Activated CD8-positive, alpha-beta memory T cell treated with anti-CD3 and anti-CD28 coated beads for 48 hours (primary cell): Measurements from ENCODE around the gene NOD1.

ENCODE experiments used
- DNase-seq, 3 experiments: peaks; one replicate each; pipeline ENCODE4 v3.0.0-alpha.2; 2020; ENCODE audit warnings: low read depth in 2 of 3, low spot score in 2 of 3

NOD1 gene

DNA sequence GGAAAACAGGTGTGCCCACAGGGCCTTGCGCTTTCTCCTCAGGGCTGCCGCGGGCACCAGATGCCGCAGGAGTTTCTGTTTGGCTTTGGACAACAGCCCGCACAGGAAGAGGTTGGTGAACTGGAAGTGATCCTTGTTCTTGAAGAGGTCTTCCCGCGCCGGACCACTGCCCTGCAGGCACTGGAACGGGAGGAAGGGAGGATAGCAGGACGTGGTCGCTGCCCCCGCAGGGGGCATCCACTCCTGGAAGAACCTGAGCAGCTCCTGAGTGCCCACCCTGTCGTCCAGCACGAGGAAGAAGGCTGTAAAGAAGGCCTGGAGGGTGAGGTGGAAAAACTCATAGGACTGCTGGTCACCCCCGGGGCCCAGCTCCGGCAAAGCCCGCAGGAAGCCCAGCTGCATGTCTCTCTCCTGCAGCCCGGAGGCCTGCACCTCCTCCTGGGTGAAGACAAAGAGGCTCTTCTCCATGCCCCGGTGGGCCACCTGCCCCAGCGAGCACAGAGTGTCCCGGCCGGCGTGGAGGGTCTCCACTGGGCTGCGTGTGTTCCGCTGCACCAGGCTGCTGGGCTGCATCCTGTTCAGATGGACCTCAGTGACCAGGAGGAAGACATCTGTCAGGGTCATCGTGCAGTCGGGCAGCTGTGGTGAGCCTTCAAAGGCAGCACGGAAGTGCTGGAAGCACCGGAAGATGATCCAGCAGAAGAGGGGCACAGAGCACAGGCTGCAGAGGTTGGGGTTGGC lies 26.9 kb downstream of the NOD1 start:
- no peak for DNase-seq

DNA sequence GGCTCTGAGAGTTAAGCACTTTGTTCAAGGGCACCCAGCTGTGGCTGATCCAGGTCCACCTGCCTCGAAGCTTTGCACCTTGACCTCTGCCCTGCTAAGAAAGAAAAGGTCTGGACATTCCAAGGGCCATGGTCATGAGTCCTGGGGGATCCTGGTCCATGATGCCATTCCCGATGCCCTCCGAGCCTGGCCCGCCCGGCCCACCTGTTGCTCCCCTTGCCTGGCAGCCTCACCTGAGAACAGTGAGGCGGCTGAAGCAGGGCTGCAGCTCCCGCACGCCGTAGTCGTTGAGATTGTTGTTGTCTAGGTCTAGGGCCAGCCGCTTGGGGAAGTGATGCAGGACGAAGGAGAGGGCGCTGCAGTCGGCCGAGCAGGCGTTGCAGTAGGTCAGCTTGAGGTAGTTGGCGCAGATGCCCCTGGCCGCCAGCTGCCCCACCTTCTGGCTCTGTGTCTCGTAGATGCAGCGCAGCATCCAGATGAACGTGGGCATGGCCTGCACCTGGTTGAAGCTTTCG lies 27.5 kb downstream of the NOD1 start:
- DNase-seq, result no peak

DNA sequence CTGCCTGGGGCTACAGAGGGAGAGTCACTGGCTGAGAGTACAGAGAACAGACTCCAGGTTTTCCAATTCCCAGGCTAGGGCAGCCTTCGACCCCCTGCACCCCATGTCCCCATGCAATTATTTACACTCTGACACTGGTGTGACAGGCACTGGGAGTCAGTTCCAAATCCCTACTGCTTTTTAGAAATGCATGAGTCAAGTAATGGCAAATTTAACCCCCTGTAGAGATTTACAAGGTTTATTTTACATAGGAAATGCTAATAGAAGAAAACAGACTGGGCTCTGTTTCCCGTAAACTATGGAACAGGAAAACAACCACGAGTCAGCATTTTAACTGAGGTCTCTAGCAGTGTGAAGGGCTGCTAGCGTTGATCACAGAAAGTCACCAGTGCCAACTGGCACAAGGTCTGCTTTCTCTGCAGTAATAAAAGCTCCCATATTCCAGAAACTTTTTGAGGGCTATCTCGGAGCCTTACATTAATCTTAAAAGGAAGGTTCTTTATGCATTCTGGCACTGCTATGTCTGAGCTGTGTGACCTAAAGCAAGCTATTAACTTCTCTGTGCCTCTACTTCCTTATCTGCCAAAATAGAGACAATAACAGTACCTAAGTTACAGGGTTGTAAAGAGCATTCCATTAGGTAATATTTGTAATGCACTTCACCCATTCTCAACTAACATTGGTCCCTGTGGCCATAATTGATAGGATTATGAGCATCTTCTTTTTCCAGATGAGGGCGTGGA lies 28.2 kb downstream of the NOD1 start:
- no peak for DNase-seq

DNA sequence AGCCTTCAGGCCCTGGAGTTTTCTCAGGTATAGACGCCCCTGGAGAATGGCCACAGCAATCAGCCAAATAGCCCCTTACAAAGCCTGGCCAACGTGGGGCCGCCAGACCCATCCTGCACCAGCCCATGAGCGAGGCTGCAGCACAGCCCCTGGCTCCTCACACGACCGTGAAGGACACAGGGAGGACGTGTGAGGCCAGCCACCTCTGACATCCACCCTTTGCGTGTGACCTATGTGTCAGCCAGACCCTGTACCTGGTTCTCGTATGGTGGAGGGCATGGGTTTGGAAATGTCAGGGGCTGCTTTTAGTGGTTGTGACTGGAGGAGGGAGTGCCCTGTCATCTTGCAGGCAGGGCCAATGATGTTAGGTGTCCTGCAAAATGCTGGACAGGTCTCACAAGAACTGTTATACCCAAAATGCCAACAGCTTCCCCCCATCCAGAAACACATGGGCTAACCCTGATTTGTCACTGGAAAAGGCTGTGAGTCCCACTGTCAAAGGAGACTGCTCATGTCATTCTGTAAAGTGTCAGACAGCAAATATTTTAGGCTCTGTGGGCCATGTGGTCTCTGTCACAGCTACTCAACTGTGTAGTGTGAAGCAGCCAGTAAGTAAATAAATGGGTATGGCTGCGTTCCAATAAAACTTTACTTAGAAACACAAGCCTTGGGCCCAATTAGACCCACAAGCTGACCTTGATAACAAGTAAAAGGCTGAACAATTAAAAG lies 30.0 kb downstream of the NOD1 start:
- DNase-seq, result no peak

DNA sequence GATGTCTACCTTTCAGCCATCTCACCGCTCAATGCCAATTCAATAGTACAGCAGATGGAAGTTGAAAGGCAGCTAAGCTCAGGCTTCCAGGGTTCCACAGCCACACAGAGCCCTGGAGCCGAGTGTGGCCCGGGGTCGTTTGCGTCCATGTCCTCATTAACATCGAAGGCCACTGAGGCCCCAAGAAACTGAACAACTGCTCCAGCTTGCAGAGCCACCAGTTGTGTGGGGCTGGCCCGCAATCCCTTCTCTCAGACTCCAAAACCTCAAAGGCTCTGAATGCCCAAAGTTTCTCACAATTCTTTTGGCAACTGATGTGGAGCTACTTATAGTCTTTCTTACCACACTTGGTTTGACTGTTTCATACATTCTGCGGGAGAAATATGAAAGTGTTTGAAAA lies 31.1 kb downstream of the NOD1 start:
- DNase-seq, result no peak

DNA sequence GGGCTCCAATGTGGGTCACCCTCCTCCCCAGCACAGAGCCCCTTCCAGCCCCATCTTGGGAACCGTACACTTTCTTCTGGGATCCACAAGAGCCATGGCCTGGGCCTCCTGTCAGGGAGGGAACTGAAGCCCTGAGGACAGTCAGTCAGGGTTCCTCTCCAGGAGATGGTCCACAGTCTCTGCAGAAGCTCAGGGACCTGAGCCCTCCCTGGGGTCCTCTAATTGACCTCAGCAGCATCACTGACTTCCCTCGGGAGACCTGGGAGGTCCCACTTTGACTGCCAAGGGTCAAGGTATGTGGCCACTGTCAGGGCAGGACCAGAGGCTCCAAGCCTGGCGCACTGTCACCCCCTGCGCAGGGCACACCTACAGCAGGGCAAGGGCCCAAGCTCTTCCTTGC lies 32.3 kb downstream of the NOD1 start:
- no peak for DNase-seq

DNA sequence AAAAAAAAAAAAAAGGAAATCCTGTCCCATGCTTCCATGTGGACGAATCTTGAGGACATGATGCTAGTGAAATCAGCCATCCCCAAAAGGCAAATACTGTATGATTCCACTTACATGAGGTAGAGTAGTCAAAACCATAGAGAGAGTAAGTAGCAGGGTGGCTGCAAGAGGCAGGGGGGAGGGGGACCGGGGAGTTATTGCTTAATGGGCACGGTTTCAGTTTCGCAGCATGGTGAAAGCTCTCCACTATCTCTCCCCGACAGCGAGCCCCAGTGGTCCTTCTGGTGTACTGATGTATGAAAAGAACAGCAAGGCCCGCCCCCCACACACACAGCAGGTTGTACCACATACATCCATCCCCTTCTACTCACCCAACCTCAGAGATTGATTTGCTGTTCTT lies 32.8 kb downstream of the NOD1 start:
- DNase-seq, result peak; percentile 7 to 38 (median 34)

DNA sequence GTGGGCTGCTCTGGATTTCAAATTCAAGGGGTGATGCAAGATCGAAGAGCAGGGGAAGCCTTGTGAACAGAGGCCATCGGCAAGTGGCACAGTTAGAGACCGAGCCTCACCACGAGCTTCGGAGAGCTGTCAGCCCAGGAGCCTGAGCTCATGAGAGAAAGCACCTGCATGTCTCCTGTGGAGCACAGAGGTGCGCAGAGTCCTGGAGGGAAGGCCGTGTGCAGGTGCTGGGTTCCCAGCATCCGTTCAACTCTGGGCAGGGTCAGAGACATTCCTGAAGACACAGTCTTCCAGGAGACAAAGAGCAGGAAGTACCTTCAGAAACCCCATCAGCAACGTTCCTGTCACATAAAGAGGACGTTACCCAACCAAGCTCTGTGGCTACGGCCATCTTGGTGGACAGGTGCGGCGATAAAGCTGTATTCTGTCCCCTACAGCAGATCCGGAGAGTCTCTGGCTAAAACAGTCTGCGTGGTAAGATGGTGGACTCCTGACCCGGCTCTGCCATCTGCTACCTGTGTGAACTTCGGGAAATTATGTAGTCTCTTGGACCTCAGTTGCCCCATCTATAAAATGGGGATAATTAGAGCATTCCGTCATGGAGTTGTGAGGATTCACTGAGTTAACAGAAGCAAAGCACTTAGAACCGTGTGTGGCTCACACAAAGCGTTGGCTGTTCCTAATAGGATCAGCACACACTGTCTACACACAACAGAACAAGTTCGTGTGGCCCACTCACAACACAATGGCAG lies 40.6 kb downstream of the NOD1 start:
- no peak for DNase-seq

DNA sequence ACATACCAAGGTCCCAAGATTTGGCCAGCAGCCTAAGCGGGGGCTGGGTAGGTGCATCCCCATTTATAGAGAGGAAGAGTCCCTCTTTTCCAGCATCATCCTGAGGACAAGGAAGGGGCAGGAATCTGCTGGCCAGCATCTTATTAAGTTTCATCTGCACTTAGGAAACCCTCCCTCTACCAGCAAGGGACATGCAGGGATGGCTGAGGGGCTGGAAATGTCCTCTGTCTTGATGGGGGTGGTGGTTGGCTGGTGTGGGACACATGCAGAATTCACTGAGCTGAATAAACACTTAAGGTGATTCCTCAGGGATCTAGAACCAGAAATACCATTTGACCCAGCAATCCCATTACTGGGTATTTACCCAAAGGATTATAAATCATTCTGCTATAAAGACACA lies 42.1 kb downstream of the NOD1 start:
- DNase-seq, result no peak

DNA sequence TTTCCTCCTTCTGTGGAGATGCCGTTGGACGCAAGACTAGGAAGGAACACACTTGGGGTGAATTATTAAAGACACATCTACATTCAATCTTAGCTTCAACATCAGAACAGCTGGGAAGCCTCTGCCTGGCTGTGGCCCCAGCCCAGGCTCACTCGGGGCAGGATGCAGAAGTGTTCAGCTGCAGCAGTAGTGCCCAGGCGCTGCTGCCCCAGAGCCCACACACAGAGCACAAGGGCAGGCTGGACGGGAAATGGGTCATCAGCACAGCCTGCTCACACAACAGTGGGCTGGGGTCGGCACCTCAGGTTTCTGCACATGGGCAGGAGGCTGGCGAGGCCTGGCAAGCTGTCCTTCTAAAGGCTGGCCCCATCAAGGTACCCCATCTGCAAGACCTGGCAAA lies 42.5 kb downstream of the NOD1 start:
- DNase-seq, result no peak

DNA sequence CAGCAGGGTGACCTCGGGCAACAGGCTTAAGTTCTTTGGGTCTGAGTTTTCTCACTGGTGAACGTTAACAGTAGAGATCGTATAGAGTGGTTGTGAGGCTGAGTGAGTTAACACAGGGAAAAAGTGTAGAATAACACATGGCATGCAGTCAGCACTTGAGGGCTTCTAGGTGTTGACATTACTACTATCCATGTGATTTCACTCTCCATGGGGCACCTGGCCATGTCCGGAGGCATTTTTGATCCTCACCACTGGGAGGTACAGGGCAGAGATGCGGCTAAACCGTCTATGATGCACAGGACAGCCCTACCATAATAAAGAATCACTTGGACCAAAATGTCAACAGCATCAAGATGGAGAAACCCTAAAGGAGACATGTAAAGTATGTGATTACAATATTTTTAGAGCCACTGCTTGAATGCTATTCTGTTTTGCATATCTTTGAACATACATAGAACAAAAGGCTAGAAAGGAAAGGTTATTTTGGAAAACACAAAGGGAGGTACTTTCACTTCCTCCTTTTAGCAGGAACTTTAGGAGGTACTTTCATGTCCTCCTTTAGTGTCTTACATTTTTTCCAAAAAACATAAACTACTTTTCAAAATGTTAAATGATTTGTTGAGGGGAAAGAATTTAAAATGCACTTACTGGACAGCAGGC lies 44.3 kb downstream of the NOD1 start:
- DNase-seq, result no peak

DNA sequence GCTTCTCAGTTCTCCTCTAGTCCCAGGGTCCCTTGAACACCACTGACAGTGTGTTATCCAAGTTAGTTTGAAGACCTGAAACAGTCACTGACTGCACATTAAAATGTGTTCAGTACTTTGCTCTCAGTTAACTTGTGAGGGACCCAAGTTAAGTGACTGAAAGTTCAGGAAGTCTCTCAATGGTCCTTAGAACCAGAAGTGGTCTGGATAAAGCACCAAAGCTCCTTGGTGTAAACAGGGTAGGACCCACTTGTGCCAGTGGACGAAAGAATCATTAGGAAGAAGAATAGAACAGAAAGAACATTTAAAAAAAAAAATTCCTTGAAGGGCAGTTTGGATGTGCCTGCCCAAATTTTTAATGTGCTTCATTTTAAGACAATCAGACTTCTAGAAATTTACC lies 45.1 kb downstream of the NOD1 start:
- DNase-seq, result no peak

DNA sequence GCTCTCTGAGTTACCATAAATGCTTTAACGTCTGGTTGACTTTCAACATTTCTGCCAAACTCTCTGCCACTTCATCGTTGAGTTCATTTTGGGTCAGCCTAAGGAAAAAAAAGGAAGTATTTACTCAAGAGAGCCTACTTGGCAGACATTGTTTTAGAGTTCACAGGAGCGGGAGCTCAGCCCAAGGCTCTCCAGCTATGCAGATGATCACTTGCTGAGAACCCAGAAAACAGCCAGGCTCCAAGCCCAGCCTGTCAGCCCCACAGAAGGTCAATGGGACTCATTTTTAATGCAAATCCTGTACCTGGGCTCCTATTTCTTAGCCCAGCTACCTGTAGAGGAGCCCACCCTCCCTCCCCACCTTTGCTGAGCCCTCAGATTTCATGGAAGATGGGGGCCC lies 45.5 kb downstream of the NOD1 start:
- no peak for DNase-seq

DNA sequence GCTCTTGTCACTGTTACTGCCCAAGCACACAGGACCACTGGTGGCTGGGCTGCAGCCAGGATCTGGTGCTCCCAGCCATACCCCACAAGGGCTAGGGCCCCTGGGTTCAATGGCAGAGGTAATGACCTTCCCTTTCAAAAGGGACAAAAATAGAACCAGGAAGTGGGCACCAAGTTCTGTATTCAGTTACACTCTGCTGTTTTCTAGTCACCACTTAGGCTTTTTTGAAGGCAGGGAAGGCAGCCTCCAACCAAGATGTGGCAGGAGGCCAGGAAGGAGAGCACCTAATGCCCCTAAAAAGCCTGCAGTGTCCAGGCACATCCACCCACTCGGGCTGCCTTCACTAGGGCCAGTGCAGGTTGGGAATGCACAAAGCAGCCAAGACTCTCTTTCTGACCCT lies 47.8 kb downstream of the NOD1 start:
- no peak for DNase-seq

DNA sequence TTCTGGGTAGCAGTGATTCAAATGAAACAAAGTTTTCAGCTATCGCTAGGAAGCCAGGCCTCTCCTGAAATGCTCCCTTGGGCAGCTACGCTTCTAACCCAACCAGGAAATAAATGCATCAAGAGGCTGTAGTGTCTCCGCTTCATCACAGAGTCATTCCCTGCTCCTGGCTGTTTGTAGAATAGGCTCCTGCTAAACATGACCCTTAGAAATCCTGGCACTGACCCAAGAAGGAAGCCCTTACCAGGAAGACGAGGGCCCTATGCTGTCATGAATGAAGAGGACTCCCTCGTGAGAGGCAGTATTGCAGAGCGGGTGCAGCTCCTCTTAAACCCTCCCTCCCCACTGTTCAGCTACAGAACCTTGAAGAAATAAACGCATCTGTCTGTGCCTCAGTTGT lies 48.3 kb downstream of the NOD1 start:
- DNase-seq, result no peak

DNA sequence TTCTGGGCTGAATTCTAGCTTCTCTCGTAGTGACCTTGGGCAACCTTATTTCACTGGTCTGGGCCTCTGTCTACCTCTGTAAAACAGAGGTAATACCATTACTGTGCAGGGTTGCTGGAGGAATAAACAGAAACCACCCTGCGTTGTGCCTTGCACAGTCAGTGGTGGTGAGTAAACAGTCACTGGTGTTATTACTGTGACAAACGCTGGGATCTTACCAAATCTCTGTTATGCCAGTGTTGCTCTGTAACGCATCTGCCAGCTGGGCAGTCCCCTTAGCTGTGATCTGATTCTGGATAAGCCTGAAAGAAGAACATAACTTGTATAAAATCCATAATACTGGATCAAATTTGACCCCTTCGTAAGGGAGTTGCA lies 49.4 kb downstream of the NOD1 start:
- DNase-seq, result no peak

DNA sequence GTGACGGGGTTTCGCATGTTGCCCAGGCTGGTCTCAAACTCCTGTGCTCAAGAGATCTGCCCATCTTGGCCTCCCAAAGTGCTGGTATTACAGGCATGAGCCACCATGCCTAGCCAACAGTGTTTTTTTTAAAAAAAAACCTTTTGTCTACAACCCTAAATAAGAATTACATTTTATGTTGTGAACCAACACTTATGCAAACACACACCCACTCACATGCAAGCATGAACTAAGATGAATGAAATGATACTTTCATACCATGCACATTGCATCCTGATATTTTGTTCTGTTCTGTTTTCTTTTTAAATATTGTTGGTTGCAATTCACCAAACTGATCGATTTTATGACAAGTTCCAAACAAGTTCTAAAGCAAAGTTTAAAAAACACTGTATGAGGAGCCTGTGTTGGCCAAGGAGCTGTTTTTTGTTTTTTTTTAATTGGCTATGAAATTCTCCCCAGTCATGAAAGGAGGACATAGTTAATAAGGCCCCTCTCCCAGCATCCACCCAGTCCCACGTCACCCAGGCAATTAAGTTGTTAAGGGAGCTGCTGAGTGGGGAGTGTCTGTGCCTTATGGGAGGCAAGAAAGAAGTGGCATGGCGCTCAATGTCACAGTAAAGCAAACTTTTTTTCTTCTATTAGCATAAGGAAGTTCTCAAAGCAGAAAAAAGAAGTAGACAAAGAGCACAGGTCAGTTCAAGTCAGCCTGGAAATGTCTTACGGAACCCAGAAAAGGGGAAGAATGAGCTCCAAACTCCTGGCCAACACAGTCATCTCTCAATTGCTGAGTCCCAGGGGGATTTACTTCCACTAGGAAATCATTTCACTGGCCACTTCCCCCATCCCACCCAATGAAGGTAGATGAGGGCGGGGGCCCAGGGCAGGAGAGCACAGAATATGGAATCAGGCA lies 50.1 kb downstream of the NOD1 start:
- no peak for DNase-seq

DNA sequence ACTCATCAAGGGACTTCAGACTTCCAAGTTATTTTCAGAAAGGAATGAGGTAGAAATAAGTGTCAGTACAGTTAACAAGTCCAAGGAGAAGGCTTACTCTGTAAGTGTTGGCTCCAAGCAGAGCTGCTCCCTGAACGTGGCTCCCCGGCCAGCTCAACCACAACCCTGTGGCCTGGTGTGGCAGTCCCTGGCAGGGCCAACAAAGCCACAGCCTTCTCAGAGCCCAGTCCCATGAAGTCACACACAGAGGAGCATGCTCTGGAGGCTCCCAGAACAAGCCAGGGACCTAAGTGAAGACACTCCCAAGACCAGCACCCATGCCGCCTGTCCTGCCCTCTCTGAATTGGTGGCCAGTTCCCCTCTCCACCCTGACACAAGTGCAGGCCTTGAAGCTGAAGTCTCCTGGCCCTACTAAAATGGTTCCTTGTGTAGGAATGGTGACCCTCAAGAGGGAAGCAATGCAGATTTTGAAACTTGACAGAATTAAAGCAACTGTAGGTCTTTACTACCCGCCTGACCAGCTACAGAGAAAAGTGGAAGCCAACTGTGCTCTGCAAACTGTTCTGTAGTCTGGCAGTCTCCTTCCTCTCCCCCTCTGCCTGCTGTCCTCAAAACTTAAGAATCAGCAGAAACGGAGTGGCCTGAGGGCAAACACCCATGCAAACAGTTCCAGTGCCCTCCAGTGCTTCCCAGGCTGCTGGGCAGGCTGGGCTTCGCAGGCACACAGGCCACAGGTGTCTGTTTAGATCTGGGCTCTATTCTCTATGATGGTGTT lies 51.1 kb downstream of the NOD1 start:
- no peak for DNase-seq

DNA sequence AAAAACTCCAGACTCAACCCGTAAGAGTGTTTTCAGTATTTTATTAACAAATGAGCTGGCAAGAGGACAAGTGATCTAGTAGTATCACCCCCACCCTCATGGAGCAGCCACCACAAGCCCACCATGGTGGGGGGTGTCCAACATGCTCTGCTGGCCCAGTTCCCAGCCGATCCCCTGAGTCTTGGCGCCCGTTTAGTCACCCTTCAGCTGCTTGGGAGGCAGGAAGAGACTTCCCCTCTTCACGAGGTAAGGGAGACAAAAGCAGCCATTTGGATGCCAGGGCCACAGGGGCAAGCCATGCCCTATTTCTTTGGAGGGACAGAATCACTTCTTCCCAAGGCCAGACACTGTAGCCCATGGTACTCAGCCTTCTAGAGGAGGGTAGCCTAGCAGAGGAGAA lies 54.1 kb downstream of the NOD1 start:
- DNase-seq, result no peak
